Endometrium (tissue), 2 donors: ENCODE results near the gene IRF3.

Source experiments
- FAIRE-seq: peaks from 2 replicates; lab custom pipeline; 2012; peaks lifted over from hg19 to GRCh38; lab: Jason Lieb, UNC
- donor health status: control.
- donor health status: control.

Gene IRF3

DNA sequence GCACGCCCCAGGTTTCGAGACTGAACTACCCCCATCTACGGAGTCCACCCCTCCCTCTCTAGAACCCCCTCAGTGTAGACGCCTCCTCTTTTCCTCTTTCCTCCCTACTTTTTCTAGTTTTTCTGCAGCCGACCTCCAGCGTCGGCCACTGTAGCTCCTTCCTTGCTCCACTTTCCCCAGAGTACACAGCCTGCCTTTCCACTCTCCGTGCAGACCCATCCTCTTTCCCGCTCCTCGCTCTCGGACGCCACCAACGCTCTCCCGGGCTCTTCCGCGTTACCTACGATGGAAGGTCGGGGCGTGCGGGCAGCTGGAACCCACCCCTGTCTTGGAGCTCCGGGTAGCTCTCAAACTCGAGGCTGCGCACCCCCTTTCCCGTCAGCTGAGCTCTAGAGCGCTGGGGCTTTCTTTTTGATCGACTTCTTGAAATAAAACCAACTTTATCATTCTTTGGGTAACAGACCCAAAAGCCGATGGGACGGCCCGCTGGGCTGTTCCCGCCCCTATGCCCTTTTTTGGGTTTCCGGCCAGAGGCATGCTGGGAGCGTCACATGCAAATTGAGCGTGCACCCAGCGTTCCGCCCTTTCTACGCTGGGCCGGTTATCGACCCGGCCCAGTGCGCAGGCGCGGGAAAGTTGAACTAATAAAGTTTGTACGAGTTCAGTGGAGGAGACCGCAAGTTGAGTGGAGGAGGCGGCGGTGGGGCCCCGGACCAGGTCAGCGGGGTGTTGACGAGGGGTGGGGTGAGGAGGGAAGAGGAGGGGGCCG lies at the start of gene IRF3, which contains the start of gene BCL2L12:
Gene IRF3 (minus strand): TSS at position 507 of the 769 bp plus-strand sequence. CDS start 1,019 bp downstream, outside the sequence.
Gene BCL2L12 (plus strand): TSS at position 583 of the 769 bp plus-strand sequence. CDS start 760 bp downstream, outside the sequence.
- FAIRE-seq, result peak; percentile 94

- no peak for FAIRE-seq
These were observed 47.7 kb upstream of the IRF3 start for GRCh38 chr19:49713236-49713845.

DNA sequence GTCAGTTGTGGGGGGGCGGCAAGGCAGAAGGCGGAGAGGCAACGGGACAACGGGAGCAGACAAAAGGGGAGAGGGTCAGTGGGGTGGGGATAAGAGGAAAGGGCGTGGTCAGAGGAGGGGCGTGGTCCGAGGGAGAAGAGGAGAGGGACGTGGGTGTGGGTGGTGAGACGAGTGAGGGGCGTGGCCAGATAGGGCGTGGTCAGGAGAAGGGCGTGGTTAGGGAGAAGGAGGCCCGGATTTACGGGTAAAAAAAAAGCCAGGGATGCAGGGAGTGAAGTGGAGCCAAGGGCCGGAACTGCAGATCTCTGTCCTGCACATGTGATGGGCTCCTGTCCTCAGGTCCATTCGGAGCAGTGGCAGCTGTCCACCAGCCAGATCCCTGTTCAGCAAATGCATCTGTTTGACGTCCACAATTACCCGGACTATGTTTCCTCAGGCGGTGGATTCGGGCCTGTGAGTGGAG lies 46.8 kb upstream of the IRF3 start:
- no peak for FAIRE-seq

- no peak for FAIRE-seq
These were observed 44.8 kb upstream of the IRF3 start for GRCh38 chr19:49710372-49710951.

- FAIRE-seq, result no peak
These were observed 40.3 kb upstream of the IRF3 start for GRCh38 chr19:49705919-49706318.

DNA sequence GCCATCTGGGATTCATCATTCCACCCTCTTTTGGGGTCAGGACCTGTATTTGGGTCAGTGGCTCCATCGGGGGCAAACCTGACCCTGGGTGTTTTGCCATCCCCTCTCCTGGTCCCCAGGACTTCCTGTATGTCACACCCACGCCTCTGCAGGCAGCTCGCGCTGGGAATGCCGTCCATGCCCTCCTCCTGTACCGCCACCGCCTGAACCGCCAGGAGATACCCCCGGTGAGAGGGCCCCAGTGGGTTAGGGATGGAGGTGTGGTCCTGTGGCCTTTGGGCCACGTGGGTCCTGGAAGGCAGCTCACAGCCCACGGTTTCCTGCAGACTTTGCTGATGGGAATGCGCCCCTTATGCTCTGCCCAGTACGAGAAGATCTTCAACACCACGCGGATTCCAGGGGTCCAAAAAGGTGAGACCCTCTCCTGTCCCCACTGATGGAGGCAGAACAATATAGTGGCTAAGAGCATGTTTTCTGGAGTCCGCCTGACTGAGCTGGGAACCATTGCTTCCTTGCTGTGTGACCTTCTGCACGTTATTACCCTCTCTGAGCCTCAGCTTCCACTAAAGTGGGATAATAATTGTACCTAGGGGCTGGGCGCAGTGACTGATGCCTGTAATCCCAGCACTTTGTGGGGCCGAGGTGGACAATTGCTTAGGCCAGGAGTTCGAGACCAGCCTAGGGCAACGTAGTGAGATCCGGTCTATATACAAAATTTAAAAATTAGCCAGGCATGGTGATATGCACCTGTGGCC lies 39.4 kb upstream of the IRF3 start:
- no peak for FAIRE-seq

GRCh38 chr19:49701271-49701786 lies 35.7 kb upstream of the IRF3 start:
- no peak for FAIRE-seq

GRCh38 chr19:49700563-49700962 lies 34.9 kb upstream of the IRF3 start:
- no peak for FAIRE-seq

- FAIRE-seq, result no peak
These were observed 33.7 kb upstream of the IRF3 start for GRCh38 chr19:49699364-49699763.

GRCh38 chr19:49696865-49697264 lies 31.2 kb upstream of the IRF3 start:
- FAIRE-seq, result no peak

DNA sequence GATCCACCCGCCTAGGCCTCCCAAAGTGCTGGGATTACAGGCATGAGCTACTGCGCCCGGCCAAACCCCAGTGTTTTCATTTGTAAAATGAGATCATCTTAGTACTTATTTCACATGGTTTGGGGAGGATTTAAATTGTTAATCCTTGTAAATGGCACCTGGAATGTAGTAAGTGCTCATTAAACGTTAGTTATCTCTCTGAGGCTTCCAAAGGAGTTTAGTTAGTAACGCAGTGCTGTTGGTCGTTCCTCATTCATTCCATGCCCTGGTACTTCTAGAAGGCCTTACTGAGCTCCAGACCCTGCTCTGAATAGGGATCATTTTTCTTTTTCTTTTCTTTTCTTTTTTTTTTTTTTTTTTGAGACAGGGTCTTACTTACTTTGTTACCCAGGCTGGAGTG lies 30.5 kb upstream of the IRF3 start:
- no peak for FAIRE-seq

GRCh38 chr19:49692147-49692506 lies 26.5 kb upstream of the IRF3 start:
- no peak for FAIRE-seq

DNA sequence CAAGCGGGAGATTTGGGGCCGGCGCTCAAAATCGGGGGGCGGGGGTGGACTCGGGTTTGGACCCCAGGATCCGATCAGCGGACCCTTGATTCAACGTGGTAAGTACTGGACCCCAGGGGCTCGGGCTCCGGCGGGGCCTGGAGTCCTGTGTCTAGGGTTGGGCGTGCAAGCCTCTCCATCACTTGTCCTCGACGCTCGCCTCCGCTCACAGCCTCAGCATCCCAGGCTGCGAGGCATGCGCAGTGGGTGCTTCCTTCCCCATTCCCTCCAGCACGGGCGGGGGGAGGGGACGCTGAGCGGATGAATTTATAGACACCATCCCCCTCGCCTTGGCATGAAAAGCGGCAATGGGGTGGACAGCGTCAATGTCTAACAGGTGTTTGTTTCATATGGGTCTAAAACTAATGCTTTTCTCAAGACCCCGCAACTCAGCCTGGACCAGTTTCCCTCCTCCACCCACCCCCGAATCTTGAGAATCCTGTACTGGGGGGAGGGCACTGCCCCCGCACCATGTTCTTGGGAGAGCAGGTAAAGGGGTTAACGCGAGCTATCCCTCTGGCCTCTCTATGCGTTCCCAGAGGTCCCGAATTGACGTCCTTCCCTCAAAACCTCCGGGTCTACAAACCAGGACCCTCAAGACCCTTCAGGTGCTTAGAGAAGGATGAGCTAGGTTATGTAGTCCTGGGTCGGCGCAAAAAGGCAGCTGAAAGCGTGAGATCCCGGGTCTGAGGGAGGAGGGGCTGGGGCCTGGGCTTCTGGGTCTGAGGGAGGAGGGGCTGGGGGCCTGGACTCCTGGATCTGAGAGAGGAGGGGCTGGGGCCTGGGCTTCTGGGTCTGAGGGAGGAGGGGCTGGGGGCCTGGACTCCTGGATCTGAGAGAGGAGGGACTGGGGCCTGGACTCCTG lies 25.8 kb upstream of the IRF3 start:
- no peak for FAIRE-seq

- peak; percentile 72 for FAIRE-seq
These were observed 25.1 kb upstream of the IRF3 start, which contains the start of gene CPT1C for GRCh38 chr19:49690656-49691242. TSS of gene CPT1C (plus strand) at chr19:49691116. CDS start at chr19:49692253, 1,137 bp downstream.

DNA sequence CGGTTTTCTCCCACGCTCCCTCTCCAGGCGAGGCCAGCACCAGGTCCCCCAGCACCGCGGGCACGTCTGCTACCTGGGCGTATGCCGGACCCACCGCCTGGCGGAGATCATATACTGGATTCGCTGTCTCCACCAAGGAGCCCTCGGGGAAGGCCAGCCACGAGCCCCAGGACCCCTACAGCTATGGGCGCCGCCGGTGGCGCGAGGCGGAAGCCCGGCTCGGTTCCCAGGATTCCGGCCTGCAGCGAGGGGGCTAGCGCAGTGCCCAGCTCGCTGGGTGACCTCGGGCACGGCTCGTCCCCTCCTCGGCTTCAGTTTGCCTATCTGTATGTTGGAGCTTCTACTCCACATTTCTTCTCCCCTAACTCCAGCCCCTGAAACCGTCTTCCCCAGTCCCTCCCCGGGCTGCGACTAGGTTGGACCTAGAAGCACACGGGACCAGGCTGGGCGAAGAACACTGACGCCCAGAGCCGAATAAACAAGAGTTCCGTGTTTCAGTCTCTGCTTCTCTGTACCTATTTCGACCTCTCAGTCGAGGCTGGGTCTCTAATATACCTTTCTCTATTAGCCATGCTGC lies 24.5 kb upstream of the IRF3 start:
- no peak for FAIRE-seq

- FAIRE-seq, result no peak
These were observed 23.7 kb upstream of the IRF3 start, which contains the start of gene ADM5 for GRCh38 chr19:49689133-49690078. TSS of gene ADM5 (plus strand) at chr19:49689594. CDS start at chr19:49689838, 244 bp downstream.

GRCh38 chr19:49688531-49689132 lies 23.0 kb upstream of the IRF3 start:
- no peak for FAIRE-seq

DNA sequence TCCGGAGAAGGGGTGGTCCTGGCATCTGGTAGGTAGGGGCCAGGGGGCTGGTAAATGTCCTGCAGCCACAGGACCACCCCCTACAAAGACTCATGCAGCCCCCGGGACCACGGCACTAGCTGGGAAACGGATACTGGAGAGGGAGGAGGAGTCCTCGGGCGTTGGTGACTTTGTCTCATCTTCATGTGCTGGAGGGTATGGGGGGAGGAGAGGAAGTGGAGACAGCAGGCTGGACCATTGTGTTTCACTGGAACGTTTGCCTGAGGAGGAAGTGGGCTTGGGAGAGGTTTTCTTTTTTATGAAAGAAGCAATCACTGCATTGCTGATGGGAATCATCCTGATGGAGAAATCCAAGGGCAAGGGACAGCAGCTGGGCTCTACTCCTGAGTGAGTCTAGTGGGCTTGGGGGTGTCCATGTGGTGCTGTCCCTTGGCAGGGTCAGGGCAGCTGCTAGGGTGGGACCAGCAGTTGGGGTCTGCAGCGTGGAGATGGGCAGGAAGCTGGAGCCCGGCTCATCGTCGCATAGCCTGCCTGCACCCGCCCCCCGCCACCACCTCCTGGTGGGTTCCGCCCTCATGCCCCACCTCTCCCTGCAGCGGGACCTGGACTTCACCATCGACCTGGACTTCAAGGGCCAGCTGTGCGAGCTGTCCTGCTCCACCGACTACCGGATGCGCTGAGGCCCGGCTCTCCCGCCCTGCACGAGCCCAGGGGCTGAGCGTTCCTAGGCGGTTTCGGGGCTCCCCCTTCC lies 22.1 kb upstream of the IRF3 start:
- FAIRE-seq, result no peak
